Adrenal gland (tissue), 5 donors: ENCODE data around the gene PCSK6.

Source experiments
- CTCF ChIP-seq, 6 experiments: fragments of 450-650 bp in 4 of 6; fragments of 200-600 bp in 2 of 6; sonication (generic) in 1 of 6; IDR thresholded peaks; 1 replicate in 5 of 6; 2 replicates in 1 of 6; pipeline versions ENCODE4 v1.5.1 to v1.8.0; 2016 to 2021; ENCODE audit warnings: antibody characterized with exemption in 6 of 6, mild to moderate bottlenecking in 2 of 6, moderate library complexity in 1 of 6
- POLR2A ChIP-seq, 2 donors: fragments of 450-650 bp; IDR thresholded peaks; one replicate each; pipeline ENCODE4 v1.6.1; 2017; ENCODE audit warnings: antibody characterized with exemption in 2 of 2, mild to moderate bottlenecking in 2 of 2, moderate library complexity in 1 of 2
- donor health status: DM: no; HTN: no; CAD: no.

- TF ChIP-seq CTCF (IDR thresholded peaks at IDR 0.05) (no peak), POLR2A (IDR thresholded peaks at IDR 0.05) (no peak)
Observed at GRCh38 chr15:101266034-101266433, 223.5 kb downstream of the PCSK6 start.
